ENCODE results near the gene SMARCC1. TPM values are rescaled to one million over a fixed set of nuclear protein-coding genes. Genes with fewer than 3 reads are reported as not detected.

Gene SMARCC1
- total and polyA plus RNA-seq, 2 of the 4 experiments (the other 2 are of a cell fraction), result 18.6 to 39.6 TPM

DNA sequence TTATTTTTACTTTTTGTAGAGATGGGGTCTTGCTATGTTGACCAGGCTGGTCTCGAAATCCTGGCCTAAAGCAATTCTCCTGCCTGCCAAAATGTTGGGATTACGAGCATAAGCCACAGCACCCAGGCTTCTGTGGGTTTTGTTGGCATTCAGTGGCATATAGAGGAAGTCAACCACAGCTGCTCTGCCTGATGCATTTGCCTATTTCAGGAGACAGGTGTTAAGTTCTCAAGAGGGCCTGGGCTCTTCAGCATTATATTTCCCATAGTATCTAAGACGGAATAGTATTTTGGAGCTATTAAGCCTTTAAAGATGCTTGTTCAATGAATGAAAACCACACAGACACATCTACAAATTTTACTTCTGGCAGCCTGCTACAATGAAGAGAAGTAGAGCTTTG is 129.6 kb downstream of the SMARCC1 start:
- peaks cover 33 to 35% of the 10 kb centered on the region in 2 experiments for H3K79me1 ChIP-seq (ENCODE audit: low read depth in 1 of 2, low read length in 2 of 2)
- WGBS, 2 experiments (ENCODE audit: extremely low coverage in 2 of 2, insufficient read length in 1 of 2), result no CpG with 5 or more reads among the region's 3 CpGs
- in situ Hi-C loops (cut with MboI; ENCODE audit: low sequenced_read_pairs), result no loop called here
- H4K20me1 ChIP-seq (ENCODE audit: insufficient read depth, low read length), result no peaks in the 10 kb centered on the region
- H3K4me1 ChIP-seq (ENCODE audit: control insufficient read depth, insufficient read depth, low read length), result no peaks in the 10 kb centered on the region; the same call in none of the 2 replicates
- peaks cover 15% of the 10 kb centered on the region for H3K36me3 ChIP-seq (ENCODE audit: control insufficient read depth, insufficient read depth, low read length)
- H2BK20ac ChIP-seq (ENCODE audit: low read depth, low read length), result no peak overlapping the region
- ChIA-PET POLR2A (ENCODE audit: unreplicated experiment) (no interaction called here), CTCF (interaction anchor here (1.4 kb wide), 1 partner anchor 11 kb away, joined by 3 read pairs; no protein-coding TSS in a partner anchor)
- dilution Hi-C loops (cut with HindIII; ENCODE audit: low sequenced_read_pairs, unreplicated experiment), result no loop called here
- DNase-seq (no peak), ATAC-seq (ENCODE audit: low read depth) (no peak)
- no peak overlapping the region for H3K14ac ChIP-seq (replicated peaks; ENCODE audit: low read depth, low read length)
- H2BK15ac ChIP-seq (ENCODE audit: low read depth, low read length), result no peak overlapping the region
- no peak overlapping the region for H4K5ac ChIP-seq (ENCODE audit: low read depth, low read length)
- BruUV-seq (replicated peaks), result no TSS peak
- H2AK5ac ChIP-seq (ENCODE audit: low read depth, low read length), result no peak overlapping the region
- no peak overlapping the region for H3K4ac ChIP-seq (ENCODE audit: low read depth, low read length)
- no peaks in the 10 kb centered on the region; the same call in 1 of the 2 replicates for H3K9me1 ChIP-seq (ENCODE audit: insufficient read depth, low read length)
- H3K4me3 ChIP-seq (ENCODE audit: insufficient read depth, low read depth, low read length), result no peak overlapping the region
- no peak overlapping the region for H4K8ac ChIP-seq (ENCODE audit: low read depth in 2 of 2, low read length in 2 of 2)
- H3K56ac ChIP-seq (ENCODE audit: extremely low read depth, insufficient read depth, low read length), result no peak overlapping the region
- H3K27ac ChIP-seq (ENCODE audit: insufficient read depth, low read length), result no peak overlapping the region
- H3K9ac ChIP-seq (ENCODE audit: low read depth, low read length), result no peak overlapping the region
- H4K91ac ChIP-seq (ENCODE audit: insufficient read depth, low read depth, low read length), result no peak overlapping the region
- no peak overlapping the region for H2AFZ ChIP-seq (replicated peaks; ENCODE audit: low read length, poor library complexity)
- no peak overlapping the region for H2BK120ac ChIP-seq (ENCODE audit: low read depth, low read length)
- intact Hi-C loops (cut with micrococcal nuclease), result no loop called here
- no peaks in the 10 kb centered on the region for H3K9me3 ChIP-seq (ENCODE audit: control insufficient read depth, insufficient read depth, low read length)
- H3K27me3 ChIP-seq (ENCODE audit: control insufficient read depth, insufficient read depth, low read length), result no peaks in the 10 kb centered on the region
- no peak overlapping the region for H2BK5ac ChIP-seq (ENCODE audit: low read depth, low read length, poor library complexity, severe bottlenecking)
- TF ChIP-seq CHD1 (IDR thresholded peaks at IDR 0.05; ENCODE audit: low read depth, low read length), result no peak
- no peak for TF ChIP-seq FOS (IDR thresholded peaks at IDR 0.05; ENCODE audit: low read depth, low read length)
- TF ChIP-seq SMC3 (IDR thresholded peaks at IDR 0.05; ENCODE audit: low read depth, low read length), result no peak
- no peak for TF ChIP-seq MAZ (IDR thresholded peaks at IDR 0.05; ENCODE audit: borderline replicate concordance, low read depth, low read length)
- TF ChIP-seq, protein P1, sequence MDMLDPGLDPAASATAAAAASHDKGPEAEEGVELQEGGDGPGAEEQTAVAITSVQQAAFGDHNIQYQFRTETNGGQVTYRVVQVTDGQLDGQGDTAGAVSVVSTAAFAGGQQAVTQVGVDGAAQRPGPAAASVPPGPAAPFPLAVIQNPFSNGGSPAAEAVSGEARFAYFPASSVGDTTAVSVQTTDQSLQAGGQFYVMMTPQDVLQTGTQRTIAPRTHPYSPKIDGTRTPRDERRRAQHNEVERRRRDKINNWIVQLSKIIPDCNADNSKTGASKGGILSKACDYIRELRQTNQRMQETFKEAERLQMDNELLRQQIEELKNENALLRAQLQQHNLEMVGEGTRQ (IDR thresholded peaks at IDR 0.05; ENCODE audit: low read depth, low read length), result no peak
- TF ChIP-seq RFX5 (IDR thresholded peaks at IDR 0.05; ENCODE audit: low read depth, low read length), result no peak
- no peak for TF ChIP-seq CEBPB (IDR thresholded peaks at IDR 0.05; ENCODE audit: low read depth, low read length)
- TF ChIP-seq BHLHE40 (IDR thresholded peaks at IDR 0.05; ENCODE audit: low read depth, low read length), result no peak
- TF ChIP-seq, protein P2, sequence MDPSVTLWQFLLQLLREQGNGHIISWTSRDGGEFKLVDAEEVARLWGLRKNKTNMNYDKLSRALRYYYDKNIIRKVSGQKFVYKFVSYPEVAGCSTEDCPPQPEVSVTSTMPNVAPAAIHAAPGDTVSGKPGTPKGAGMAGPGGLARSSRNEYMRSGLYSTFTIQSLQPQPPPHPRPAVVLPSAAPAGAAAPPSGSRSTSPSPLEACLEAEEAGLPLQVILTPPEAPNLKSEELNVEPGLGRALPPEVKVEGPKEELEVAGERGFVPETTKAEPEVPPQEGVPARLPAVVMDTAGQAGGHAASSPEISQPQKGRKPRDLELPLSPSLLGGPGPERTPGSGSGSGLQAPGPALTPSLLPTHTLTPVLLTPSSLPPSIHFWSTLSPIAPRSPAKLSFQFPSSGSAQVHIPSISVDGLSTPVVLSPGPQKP (IDR thresholded peaks at IDR 0.05; ENCODE audit: borderline replicate concordance, low read depth, low read length), result no peak
- TF ChIP-seq MXI1 (IDR thresholded peaks at IDR 0.05; ENCODE audit: borderline replicate concordance, low read depth, low read length), result no peak
- TF ChIP-seq, protein P3, sequence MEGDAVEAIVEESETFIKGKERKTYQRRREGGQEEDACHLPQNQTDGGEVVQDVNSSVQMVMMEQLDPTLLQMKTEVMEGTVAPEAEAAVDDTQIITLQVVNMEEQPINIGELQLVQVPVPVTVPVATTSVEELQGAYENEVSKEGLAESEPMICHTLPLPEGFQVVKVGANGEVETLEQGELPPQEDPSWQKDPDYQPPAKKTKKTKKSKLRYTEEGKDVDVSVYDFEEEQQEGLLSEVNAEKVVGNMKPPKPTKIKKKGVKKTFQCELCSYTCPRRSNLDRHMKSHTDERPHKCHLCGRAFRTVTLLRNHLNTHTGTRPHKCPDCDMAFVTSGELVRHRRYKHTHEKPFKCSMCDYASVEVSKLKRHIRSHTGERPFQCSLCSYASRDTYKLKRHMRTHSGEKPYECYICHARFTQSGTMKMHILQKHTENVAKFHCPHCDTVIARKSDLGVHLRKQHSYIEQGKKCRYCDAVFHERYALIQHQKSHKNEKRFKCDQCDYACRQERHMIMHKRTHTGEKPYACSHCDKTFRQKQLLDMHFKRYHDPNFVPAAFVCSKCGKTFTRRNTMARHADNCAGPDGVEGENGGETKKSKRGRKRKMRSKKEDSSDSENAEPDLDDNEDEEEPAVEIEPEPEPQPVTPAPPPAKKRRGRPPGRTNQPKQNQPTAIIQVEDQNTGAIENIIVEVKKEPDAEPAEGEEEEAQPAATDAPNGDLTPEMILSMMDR (conservative IDR thresholded peaks at IDR 0.05; ENCODE audit: low read depth, low read length), result no peak
- no peak for TF ChIP-seq MAFK (IDR thresholded peaks at IDR 0.05; ENCODE audit: low read depth, low read length)
- H2AK9ac ChIP-seq (replicated peaks; ENCODE audit: low read depth, low read length, poor library complexity), result no peak overlapping the region
- no peak overlapping the region for H3K18ac ChIP-seq (ENCODE audit: low read depth, low read length)
- no peak overlapping the region for H3K4me2 ChIP-seq (ENCODE audit: low read depth, low read length)
- no peak overlapping the region for H3K23ac ChIP-seq (ENCODE audit: low read depth, low read length)
